Muscle of leg (tissue), 11 donors: ENCODE data around the gene TWSG1. TPM values are rescaled to one million over a fixed set of nuclear protein-coding genes. Genes with fewer than 3 reads are reported as not detected.

Source experiments
- DNase-seq: peaks from one replicate; pipeline ENCODE4 v3.0.0; 2013
- H3K27ac ChIP-seq: one replicate; pipeline ENCODE4 v1.5.1; 2013; ENCODE audit warnings: mild to moderate bottlenecking, low read length, control low read depth
- H3K27me3 ChIP-seq: one replicate; pipeline ENCODE4 v1.6.1; 2013; ENCODE audit warnings: low read length; ENCODE audit not compliant: control insufficient read depth, insufficient read depth
- H3K36me3 ChIP-seq: one replicate; pipeline ENCODE4 v1.6.1; 2013; ENCODE audit warnings: low read length; ENCODE audit not compliant: control insufficient read depth, insufficient read depth
- H3K4me1 ChIP-seq: one replicate; pipeline ENCODE4 v1.6.1; 2013; ENCODE audit warnings: low read length; ENCODE audit not compliant: control insufficient read depth, insufficient read depth
- H3K4me3 ChIP-seq: one replicate; pipeline ENCODE4 v1.5.1; 2013; ENCODE audit warnings: low read length, control low read depth
- H3K9me3 ChIP-seq: replicated peaks from 2 replicates; pipeline ENCODE4 v1.6.1; 2013; ENCODE audit warnings: low read depth, low read length; ENCODE audit not compliant: control insufficient read depth
- WGBS: methylation state at CpG from one replicate; pipeline ENCODE4 v1.1.5; 2013; ENCODE audit warnings: missing lambda C conversion rate; ENCODE audit not compliant: insufficient coverage; 5-methylcytosine and 5-hydroxymethylcytosine counted together
- polyA plus RNA-seq, 8 donors: library from polyadenylated mRNA; unstranded; fragments of 120-200 nt; gene quantifications; one replicate each; pipeline versions ENCODE4 v1.2.1 to v1.2.3, GENCODE V29; 2013; ENCODE audit warnings: inconsistent platforms in 1 of 8, low replicate concordance in 1 of 8; ENCODE audit not compliant: insufficient read length in 8 of 8, insufficient read depth in 1 of 8
- total RNA-seq: library from RNA; stranded (reverse); fragments of 120-200 nt; gene quantifications from one replicate; pipeline ENCODE4 v1.2.4, GENCODE V29; 2013

The TWSG1 gene
- total and polyA plus RNA-seq, 9 donors = 35.7 to 75.0 (median 55.3) TPM

DNA sequence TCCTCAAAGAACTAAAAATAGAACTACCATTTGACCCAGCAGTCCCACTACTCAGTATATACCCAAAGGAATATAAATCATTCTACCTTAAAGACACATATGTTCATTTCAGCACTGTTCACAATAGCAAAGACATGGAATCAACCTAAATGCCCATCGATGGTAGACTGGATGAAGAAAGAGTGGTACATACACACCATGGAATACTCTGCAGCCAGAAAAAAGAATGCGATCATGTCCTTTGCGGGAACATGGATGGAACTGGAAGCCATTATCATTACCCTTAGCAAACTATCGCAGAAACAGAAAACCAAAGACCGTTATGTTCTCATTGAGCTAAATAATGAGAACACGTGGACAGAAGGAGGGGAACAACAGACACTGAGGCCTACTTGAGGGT is 44.5 kb downstream of the TWSG1 start:
- Histone ChIP-seq H3K4me3 (no peak overlapping the region), H3K4me1 (no peaks in the 10 kb centered on the region), H3K27me3 (no peaks in the 10 kb centered on the region), H3K27ac (no peak overlapping the region), H3K9me3 (peaks cover 2% of the 10 kb centered on the region), H3K36me3 (no peaks in the 10 kb centered on the region)
- no peak for DNase-seq
- no CpG with 5 or more reads among the region's 6 CpGs for WGBS

DNA sequence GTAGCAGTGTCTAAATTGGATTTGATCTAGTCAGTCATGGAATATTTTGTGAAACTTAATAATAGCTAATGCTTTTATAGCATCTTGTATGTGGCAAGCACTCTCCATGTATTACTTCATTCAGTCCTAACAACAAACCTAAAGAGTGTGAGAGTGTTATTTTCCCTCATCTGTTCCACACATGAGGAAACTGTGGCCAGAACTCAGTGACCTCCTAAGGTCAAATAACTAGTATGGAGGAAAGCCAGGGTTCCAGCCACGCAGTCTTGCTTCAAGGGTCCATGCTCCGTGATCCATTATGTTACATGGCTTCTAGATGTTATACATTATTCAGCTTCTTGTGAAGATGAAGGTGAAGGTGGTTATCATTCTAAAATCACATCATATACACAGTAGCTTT is 45.5 kb downstream of the TWSG1 start:
- peak; percentile 28 for DNase-seq
- no peaks in the 10 kb centered on the region for H3K4me1 ChIP-seq
- H3K9me3 ChIP-seq = peaks cover 2% of the 10 kb centered on the region
- peak overlapping the region; percentile 65 for H3K27ac ChIP-seq
- WGBS = no CpG with 5 or more reads among the region's 2 CpGs
- H3K36me3 ChIP-seq = no peaks in the 10 kb centered on the region
- H3K4me3 ChIP-seq = no peak overlapping the region
- H3K27me3 ChIP-seq = no peaks in the 10 kb centered on the region

DNA sequence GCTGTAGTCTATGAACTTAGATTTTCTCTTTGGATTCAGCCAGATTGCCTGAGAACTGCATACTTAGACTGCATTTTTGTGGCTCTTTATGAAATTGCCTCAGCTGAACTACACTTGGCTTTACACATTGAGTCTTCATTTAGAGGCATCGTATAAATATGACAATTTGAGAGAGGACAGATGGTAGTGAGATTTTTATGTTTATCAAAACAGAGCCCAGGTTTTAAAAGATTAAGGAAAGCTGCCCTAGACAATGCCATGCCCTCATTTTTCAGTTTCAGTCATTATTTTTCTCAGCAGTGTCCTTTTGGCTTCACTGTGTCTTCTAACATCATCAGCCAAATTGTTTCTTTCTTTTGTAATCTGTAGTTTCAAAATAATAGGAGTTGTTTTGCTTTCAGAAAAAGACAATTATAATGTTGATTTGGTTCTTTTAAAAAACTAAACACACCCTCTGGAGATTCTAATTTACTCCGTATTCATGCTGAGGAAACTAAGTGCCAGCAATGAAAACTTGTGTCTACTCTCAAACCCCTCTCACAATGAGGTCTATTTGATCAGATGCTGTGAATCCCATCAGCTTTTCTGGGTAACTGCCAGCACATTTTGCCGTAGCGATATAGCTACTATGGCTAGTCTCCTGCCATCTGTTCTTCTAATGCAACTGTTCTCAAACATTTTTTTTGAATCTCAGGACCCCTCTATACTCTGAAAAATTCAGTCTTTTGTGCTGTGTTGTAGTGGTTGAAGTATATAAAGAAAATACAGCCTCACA is 46.2 kb downstream of the TWSG1 start:
- H3K27ac ChIP-seq = peak overlapping the region; percentile 65
- 0% methylated on average over 3 of the region's 4 CpGs for WGBS
- H3K9me3 ChIP-seq = no peaks in the 10 kb centered on the region
- H3K27me3 ChIP-seq = no peaks in the 10 kb centered on the region
- no peaks in the 10 kb centered on the region for H3K4me1 ChIP-seq
- DNase-seq = peak; percentile 91
- H3K36me3 ChIP-seq = no peaks in the 10 kb centered on the region
- no peak overlapping the region for H3K4me3 ChIP-seq

DNA sequence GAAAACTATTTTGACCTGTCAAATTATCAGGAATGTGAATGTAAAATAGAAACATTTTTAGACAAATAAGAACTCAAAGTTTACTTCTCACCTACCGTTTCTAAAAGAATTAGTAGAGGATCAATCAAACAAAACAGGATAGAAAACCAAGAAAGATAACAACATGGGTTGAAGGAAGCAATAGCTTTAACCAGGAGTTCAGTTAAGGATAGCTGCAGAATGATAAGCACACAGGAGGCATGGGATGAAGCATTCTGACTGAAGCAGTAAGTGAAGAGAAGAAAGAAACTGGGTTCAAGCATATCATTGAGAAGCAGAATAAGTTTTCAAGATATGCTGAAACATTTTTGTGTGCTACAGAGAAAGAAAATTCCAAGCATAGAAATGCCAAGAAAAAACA is 52.3 kb downstream of the TWSG1 start:
- no peaks in the 10 kb centered on the region for H3K4me1 ChIP-seq
- no peaks in the 10 kb centered on the region for H3K27me3 ChIP-seq
- H3K9me3 ChIP-seq = peaks cover 9% of the 10 kb centered on the region
- peaks cover 3% of the 10 kb centered on the region for H3K36me3 ChIP-seq
- WGBS = no CpG with 5 or more reads among the region's 1 CpG
- no peak overlapping the region for H3K4me3 ChIP-seq
- no peak overlapping the region for H3K27ac ChIP-seq
- no peak for DNase-seq

DNA sequence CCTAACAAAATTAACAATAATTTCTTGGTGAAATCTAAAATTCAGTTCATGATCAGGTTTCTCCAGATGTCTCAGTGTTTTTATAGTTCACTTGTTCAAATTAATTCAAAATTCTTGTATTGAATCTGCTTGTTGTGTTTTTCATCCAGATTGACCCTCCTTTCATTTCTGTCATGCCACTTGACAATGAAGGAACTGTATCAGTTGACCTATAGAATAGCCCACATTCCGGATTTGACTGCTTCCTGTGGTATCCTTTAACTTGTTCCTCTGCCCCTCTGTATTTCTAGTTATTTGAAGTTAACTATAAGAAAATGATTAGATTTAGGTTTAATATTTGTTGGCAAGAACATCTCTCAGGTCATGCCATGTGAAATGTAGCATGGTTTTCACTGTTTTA is 53.3 kb downstream of the TWSG1 start:
- no CpG with 5 or more reads among the region's 1 CpG for WGBS
- DNase-seq = no peak

DNA sequence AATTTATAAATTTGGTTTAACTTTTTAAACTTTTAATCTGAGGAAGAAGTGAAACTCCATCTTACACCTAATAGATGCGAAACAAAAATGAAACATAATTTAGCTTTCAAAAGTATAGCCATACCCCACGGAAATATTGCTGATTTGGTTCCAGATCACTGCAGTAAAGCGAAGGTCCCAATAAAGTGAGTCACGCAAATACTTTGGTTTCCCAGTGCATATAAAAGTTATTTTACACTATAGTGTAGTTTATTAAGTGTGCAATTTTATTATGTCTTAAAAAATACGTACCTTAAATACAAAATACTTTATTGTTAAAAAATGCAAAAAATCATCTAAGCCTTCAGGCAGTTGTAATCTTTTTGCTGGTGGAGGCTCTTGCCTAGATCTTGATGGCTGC is 55.1 kb downstream of the TWSG1 start:
- Histone ChIP-seq H3K27ac (no peak overlapping the region), H3K36me3 (peaks cover 5% of the 10 kb centered on the region), H3K9me3 (peaks cover 16% of the 10 kb centered on the region), H3K27me3 (no peaks in the 10 kb centered on the region), H3K4me3 (no peak overlapping the region), H3K4me1 (no peaks in the 10 kb centered on the region)
- WGBS = no CpG with 5 or more reads among the region's 5 CpGs
- no peak for DNase-seq

More for the DNA sequence above, 53.3 kb downstream of the TWSG1 start:
- Histone ChIP-seq H3K27me3 (no peaks in the 10 kb centered on the region), H3K36me3 (peaks cover 5% of the 10 kb centered on the region), H3K9me3 (peaks cover 16% of the 10 kb centered on the region), H3K4me3 (no peak overlapping the region), H3K4me1 (no peaks in the 10 kb centered on the region), H3K27ac (no peak overlapping the region)

DNA sequence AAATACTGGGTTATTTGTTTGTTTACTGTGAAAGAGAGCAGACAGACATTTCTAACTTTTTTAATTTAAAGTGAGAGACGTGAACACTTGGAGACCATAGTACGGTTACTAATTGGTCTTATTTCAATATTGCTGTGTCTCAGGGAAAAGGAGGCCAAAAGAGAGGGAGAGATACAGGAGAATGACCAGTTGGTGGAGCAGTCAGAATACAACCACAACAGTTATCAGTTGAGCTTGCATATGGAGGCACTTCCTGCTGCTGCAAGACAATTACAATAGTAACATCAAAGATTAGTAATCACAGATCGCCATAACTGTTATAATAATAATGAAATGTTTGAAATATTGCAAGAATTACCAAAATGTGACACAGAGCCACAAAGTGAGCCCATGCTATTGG is 58.2 kb downstream of the TWSG1 start:
- Histone ChIP-seq H3K4me3 (no peak overlapping the region), H3K4me1 (no peaks in the 10 kb centered on the region), H3K27ac (no peak overlapping the region), H3K9me3 (peaks cover 16% of the 10 kb centered on the region), H3K36me3 (peaks cover 8% of the 10 kb centered on the region), H3K27me3 (no peaks in the 10 kb centered on the region)
- no peak for DNase-seq
- no CpG with 5 or more reads among the region's 3 CpGs for WGBS

DNA sequence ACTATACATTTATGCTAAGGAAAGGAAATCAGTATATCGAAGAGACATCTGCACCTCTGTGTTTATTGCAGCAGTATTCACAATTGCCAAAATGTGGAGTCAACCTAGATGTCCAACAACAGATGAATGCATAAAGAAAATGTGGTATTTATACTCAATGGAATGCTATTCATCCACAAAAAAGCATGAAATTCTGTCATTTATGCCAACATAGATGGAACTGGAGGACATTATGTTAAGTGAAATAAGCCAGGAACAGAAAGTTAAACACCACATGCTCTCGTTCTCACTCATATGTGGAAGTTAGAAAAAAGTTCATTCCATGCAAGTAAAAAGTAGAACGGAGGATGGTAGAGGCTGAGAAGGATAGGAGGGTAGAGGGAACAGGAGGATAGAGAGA is 59.5 kb downstream of the TWSG1 start:
- H3K4me3 ChIP-seq = no peak overlapping the region
- no peaks in the 10 kb centered on the region for H3K4me1 ChIP-seq
- DNase-seq = no peak
- no CpG with 5 or more reads among the region's 3 CpGs for WGBS
- peaks cover 8% of the 10 kb centered on the region for H3K36me3 ChIP-seq
- no peaks in the 10 kb centered on the region for H3K27me3 ChIP-seq
- H3K27ac ChIP-seq = no peak overlapping the region
- H3K9me3 ChIP-seq = peaks cover 16% of the 10 kb centered on the region

DNA sequence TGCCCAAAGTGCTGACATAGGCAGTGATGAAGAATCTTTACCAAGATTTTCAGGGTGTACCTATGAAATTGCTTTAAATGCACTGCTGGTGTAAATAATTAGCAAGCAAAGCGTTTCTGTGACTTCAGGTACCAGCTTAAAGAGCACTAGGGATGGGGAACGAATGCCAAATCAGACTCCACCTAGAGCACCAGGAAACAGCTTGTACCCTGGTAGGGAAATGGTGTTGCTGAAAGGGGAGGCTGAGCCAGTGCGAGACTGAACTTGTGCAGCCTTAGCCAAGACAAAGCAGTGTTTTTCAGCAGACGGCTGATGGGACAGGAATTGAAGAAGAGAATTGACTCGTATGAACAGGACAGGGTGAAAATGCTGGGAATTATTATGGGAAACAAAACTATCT is 65.6 kb downstream of the TWSG1 start:
- Histone ChIP-seq H3K4me1 (no peaks in the 10 kb centered on the region), H3K36me3 (peaks cover 9% of the 10 kb centered on the region), H3K9me3 (no peaks in the 10 kb centered on the region), H3K4me3 (no peak overlapping the region), H3K27ac (no peak overlapping the region), H3K27me3 (no peaks in the 10 kb centered on the region)
- no peak for DNase-seq
- WGBS = 72% methylated on average over 4 of the region's 5 CpGs

DNA sequence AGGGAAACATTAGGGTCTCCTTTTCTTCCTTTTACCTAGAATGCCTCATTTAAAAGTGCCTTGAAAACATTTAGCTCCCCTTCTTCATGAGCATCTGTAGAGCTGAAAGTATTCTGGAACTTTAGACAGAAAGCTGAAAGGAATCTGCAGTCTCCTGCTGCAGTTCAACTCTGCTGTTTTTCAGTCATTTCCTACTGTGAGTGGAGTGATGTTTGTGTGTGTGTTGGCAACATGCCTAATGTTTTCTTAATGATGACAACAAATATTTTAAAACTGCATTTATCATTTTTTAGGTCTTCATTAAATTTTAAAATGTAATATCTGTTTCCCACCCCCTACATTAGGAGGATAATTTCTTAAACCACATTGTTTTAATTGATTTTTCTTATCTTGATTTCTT is 66.6 kb downstream of the TWSG1 start:
- no peaks in the 10 kb centered on the region for H3K9me3 ChIP-seq
- DNase-seq = no peak
- no peaks in the 10 kb centered on the region for H3K27me3 ChIP-seq
- no peaks in the 10 kb centered on the region for H3K4me1 ChIP-seq
- no peak overlapping the region for H3K4me3 ChIP-seq
- H3K36me3 ChIP-seq = peaks cover 9% of the 10 kb centered on the region
- no peak overlapping the region for H3K27ac ChIP-seq
